GM23248 (cell line): Measurements from ENCODE around the gene KDM1B. TPM values are rescaled to one million over a fixed set of nuclear protein-coding genes. Genes with fewer than 3 reads are reported as not detected.
"Not testable (repeated sequence)": the region's sequence is repeated elsewhere in the genome, so short reads cannot be mapped to it uniquely, and the experiment has no call there.

Experiments used
- DNase-seq: peaks from one replicate; pipeline ENCODE4 v3.0.0-alpha.2; 2015
- H2AFZ ChIP-seq: fragments of 200-600 bp; sonication (generic); 2 replicates; pipeline ENCODE4 v1.6.1; 2016; ENCODE audit warnings: antibody characterized with exemption
- H3F3A ChIP-seq: fragments of 200-600 bp; sonication (generic); 2 replicates; pipeline ENCODE4 v1.6.1; 2016; ENCODE audit warnings: mild to moderate bottlenecking, antibody characterized with exemption, mixed run types; ENCODE audit not compliant: insufficient read depth
- H3K27ac ChIP-seq: fragments of 200-600 bp; sonication (generic); 2 replicates; pipeline ENCODE4 v1.5.1; 2016; ENCODE audit warnings: mild to moderate bottlenecking
- H3K27me3 ChIP-seq: fragments of 200-600 bp; sonication (generic); replicated peaks from 2 replicates; pipeline ENCODE4 v1.6.1; 2016; ENCODE audit warnings: mild to moderate bottlenecking; ENCODE audit not compliant: insufficient read depth
- H3K36me3 ChIP-seq: fragments of 200-600 bp; sonication (generic); 2 replicates; pipeline ENCODE4 v1.6.1; 2016; ENCODE audit warnings: low read depth, mild to moderate bottlenecking
- H3K4me1 ChIP-seq: fragments of 200-600 bp; sonication (generic); 2 replicates; pipeline ENCODE4 v1.6.1; 2016; ENCODE audit warnings: mild to moderate bottlenecking; ENCODE audit not compliant: insufficient read depth
- H3K4me2 ChIP-seq: fragments of 200-600 bp; sonication (generic); one replicate; pipeline ENCODE4 v1.6.1; 2016; ENCODE audit warnings: mild to moderate bottlenecking; ENCODE audit not compliant: unreplicated experiment
- H3K4me3 ChIP-seq: fragments of 200-600 bp; sonication (generic); 2 replicates; pipeline ENCODE4 v1.5.1; 2016; ENCODE audit warnings: mild to moderate bottlenecking
- H3K79me2 ChIP-seq: fragments of 200-600 bp; sonication (generic); 2 replicates; pipeline ENCODE4 v1.6.1; 2016; ENCODE audit warnings: mild to moderate bottlenecking; ENCODE audit not compliant: insufficient read depth
- H3K9ac ChIP-seq: fragments of 200-600 bp; sonication (generic); 2 replicates; pipeline ENCODE4 v1.6.1; 2016; ENCODE audit warnings: mild to moderate bottlenecking
- H3K9me2 ChIP-seq: fragments of 200-600 bp; sonication (generic); 2 replicates; pipeline ENCODE4 v1.6.1; 2016; ENCODE audit warnings: mixed run types, mild to moderate bottlenecking, moderate library complexity; ENCODE audit not compliant: insufficient read depth
- H3K9me3 ChIP-seq: fragments of 200-600 bp; sonication (generic); one replicate; pipeline ENCODE4 v1.6.1; 2017; ENCODE audit warnings: low read depth
- H4K20me1 ChIP-seq: fragments of 200-600 bp; sonication (generic); 2 replicates; pipeline ENCODE4 v1.6.0; 2016; ENCODE audit not compliant: insufficient read depth
- EZH2 ChIP-seq: fragments of 200-600 bp; sonication (generic); IDR thresholded peaks from 2 replicates; pipeline ENCODE4 v1.6.1; 2018; ENCODE audit warnings: antibody characterized with exemption, mild to moderate bottlenecking; ENCODE audit not compliant: insufficient read depth, poor library complexity, severe bottlenecking
- EZH2phosphoT487 ChIP-seq: fragments of 200-600 bp; sonication (generic); IDR thresholded peaks from 2 replicates; pipeline ENCODE4 v1.6.1; 2018; ENCODE audit warnings: antibody characterized with exemption, moderate library complexity, mild to moderate bottlenecking, low read depth; ENCODE audit not compliant: insufficient read depth
- WGBS, 2 experiments: methylation state at CpG; one replicate each; pipeline ENCODE4 v1.1.6; 2015 to 2017; ENCODE audit warnings: low lambda C conversion rate in 2 of 2, low coverage in 1 of 2; ENCODE audit errors: missing lambda C conversion rate in 2 of 2; 5-methylcytosine and 5-hydroxymethylcytosine counted together
- in situ Hi-C: fragments of 300-500 bp; cut with MboI; formaldehyde crosslinking; loops from 2 replicates; pipeline ENCODE4 v1.15.0; 2020
- polyA plus RNA-seq: library from polyadenylated mRNA; unstranded; fragments of >200 nt; fragmentation: Nextera tagmentation; extraction: Ambion mirVana; gene quantifications from 2 replicates; pipeline ENCODE4 v1.2.1, GENCODE V29; 2016
- total RNA-seq: library from RNA; depleted of rRNA; stranded (reverse); fragments of >200 nt; shearing (Covaris generic); gene quantifications from 2 replicates; pipeline ENCODE4 v1.2.3, GENCODE V29; 2014

The KDM1B gene
- total and polyA plus RNA-seq, 2 experiments from 2014 or later = 10.2 to 16.0 TPM

DNA sequence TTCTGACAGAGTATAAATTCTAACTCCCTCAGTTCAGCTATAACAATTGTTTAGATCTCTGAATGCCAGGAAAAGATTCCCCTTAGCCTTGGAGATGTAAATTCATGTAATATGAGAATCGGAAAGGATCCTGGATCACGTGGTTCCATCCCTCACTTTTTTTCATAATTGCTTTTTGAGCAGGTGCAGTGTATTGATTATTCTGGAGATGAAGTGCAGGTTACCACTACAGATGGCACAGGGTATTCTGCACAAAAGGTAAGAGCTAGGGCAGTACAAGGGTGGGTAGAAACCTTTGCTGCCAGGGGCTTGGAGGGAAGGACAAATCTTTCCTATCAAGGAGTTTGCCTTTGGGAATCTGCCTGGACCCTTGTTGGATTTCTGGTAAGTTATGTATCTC, 52.7 kb downstream of the KDM1B start:
- Histone ChIP-seq H3K4me2 (no peak overlapping the region), H3K36me3 (no peaks in the 10 kb centered on the region; the same call in 1 of the 2 replicates), H3K9me3 (no peaks in the 10 kb centered on the region), H3F3A (no peaks in the 10 kb centered on the region), H3K27me3 (no peaks in the 10 kb centered on the region), H4K20me1 (no peaks in the 10 kb centered on the region), H3K27ac (no peak overlapping the region), H3K9me2 (no peaks in the 10 kb centered on the region), H2AFZ (no peak overlapping the region), H3K9ac (no peak overlapping the region), H3K79me2 (no peaks in the 10 kb centered on the region), H3K4me1 (peaks cover 6% of the 10 kb centered on the region; the same call in 1 of the 2 replicates), H3K4me3 (no peak overlapping the region)
- 51 to 65% methylated on average over 2 of the region's 2 CpGs for WGBS, 2 experiments
- DNase-seq = no peak
- no peak for TF ChIP-seq EZH2phosphoT487
- no peak for TF ChIP-seq EZH2
- in situ Hi-C loops = no loop called here

DNA sequence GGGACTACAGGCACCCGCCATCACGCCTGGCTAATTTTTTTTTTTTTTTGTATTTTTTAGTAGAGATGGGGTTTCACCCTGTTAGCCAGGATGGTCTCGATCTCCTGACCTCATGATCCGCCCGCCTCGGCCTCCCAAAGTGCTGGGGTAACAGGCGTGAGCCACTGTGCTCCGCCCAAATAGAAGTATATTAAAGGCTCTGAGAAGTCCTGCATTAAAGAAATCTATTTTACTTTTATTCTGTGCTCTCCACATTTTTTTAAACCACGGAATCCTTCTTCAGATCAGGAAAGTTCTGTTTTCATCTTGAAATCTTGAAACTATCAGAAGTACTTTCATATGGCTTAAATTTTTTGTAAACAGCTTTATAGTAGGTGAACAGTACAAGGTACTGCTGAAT, 53.6 kb downstream of the KDM1B start:
- H4K20me1 ChIP-seq, H3K36me3 ChIP-seq, H3K9ac ChIP-seq, H3K27me3 ChIP-seq, H3K9me3 ChIP-seq, DNase-seq, H2AFZ ChIP-seq, H3F3A ChIP-seq, H3K27ac ChIP-seq, H3K4me2 ChIP-seq, in situ Hi-C loops, H3K4me3 ChIP-seq, H3K9me2 ChIP-seq, H3K79me2 ChIP-seq, H3K4me1 ChIP-seq: not testable (repeated sequence)
- WGBS, 2 experiments = 97 to 99% methylated on average over 9 of the region's 9 CpGs

DNA sequence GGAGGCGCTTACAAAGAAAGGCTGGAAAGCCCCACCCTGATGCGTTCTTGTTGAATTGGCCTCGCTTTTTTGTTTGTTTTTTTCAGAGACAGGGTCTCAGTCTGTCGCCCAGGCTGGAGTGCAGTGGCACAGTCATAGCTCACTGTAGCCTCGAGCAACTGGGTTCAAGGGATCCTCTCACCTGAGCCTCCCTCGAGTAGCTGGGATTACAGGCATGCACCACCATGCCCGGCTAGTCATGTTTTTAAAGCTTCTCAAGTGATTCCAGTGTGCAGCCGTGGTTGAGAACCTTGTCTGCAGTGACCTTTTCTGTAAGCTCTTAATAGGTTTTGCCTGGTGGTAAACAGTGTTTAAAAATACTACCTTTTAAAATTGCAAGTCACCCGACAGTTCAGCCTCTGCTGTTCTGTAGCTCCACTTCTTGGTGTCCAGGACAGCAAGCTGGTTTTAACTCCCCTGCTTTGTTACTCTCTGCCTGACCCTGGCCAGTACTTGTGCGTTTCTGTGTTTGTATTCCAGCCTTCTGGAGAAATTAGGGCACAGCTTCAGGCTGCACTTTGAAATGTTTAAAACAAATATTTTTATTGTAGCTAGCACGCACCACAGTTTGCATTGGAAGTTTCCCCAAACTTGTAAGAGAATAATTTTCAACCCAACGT, 54.4 kb downstream of the KDM1B start:
- in situ Hi-C loops = no loop called here
- no peak for DNase-seq
- WGBS, 2 experiments = 94 to 96% methylated on average over 12 of the region's 12 CpGs

DNA sequence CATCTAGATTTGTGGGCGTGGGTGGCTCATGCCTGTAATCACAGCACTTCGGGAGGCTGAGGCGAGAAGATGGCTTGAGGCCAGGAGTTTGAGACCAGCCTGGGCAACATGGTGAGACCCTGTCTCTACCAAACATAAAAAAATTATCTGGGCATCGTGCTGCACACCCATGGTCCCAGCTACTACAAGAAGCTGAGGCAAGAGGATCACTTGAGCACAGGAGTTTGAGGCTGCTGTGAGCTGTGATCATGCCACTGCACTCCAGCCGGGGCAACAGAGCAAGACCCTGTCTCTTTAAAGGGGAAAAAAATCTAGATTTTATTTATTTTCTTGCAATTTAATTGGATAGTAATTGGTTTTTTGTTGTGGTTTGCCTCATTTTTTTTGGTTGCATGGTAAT, 55.5 kb downstream of the KDM1B start:
- Histone ChIP-seq H3K27ac (no peak overlapping the region), H3K36me3 (no peaks in the 10 kb centered on the region), H3K4me1 (no peaks in the 10 kb centered on the region), H3F3A (no peaks in the 10 kb centered on the region; the same call in 1 of the 2 replicates), H3K9me2 (no peaks in the 10 kb centered on the region), H2AFZ (no peak overlapping the region), H3K9me3 (no peaks in the 10 kb centered on the region), H3K4me2 (no peak overlapping the region), H3K79me2 (no peaks in the 10 kb centered on the region), H3K4me3 (no peak overlapping the region), H3K9ac (no peak overlapping the region), H4K20me1 (no peaks in the 10 kb centered on the region), H3K27me3 (no peaks in the 10 kb centered on the region)
- WGBS, 2 experiments = 78 to 91% methylated on average over 5 of the region's 5 CpGs
- DNase-seq = no peak
- in situ Hi-C loops = no loop called here
- TF ChIP-seq EZH2phosphoT487 = no peak
- TF ChIP-seq EZH2 = no peak

More for the DNA sequence above, 54.4 kb downstream of the KDM1B start:
- Histone ChIP-seq H3K27me3 (no peaks in the 10 kb centered on the region), H3K79me2 (no peaks in the 10 kb centered on the region), H3F3A (no peaks in the 10 kb centered on the region), H4K20me1 (no peaks in the 10 kb centered on the region), H3K9ac (no peak overlapping the region), H3K4me3 (no peak overlapping the region), H3K27ac (no peak overlapping the region), H3K4me1 (no peaks in the 10 kb centered on the region), H3K9me2 (no peaks in the 10 kb centered on the region), H3K36me3 (no peaks in the 10 kb centered on the region), H3K4me2 (no peak overlapping the region), H3K9me3 (no peaks in the 10 kb centered on the region), H2AFZ (no peak overlapping the region)
- TF ChIP-seq EZH2phosphoT487 (no peak), EZH2 (no peak)

DNA sequence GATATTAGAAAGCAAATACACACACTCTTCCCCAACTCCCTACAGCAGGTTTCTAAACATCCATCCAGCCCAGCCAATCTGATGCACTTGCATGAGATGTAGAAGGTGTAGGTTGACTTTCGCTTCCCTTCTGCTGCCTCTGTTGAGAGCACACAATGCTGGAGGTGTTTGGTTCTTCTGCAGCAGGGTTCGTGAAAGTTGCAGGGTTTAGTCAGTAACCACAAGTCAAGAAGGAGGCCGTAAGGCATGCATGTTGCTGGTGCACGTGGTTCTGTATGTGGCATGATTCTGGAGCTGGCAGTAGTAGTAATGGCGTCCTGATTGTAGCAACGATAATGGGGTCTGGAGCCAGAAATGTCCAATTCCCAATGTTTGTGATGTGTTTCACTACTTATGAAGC, 56.1 kb downstream of the KDM1B start:
- in situ Hi-C loops = no loop called here
- no peak for DNase-seq
- TF ChIP-seq EZH2 (no peak), EZH2phosphoT487 (no peak)
- Histone ChIP-seq H3K4me3 (no peak overlapping the region), H3K9me3 (no peaks in the 10 kb centered on the region), H3K36me3 (no peaks in the 10 kb centered on the region), H3K9ac (no peak overlapping the region), H4K20me1 (no peaks in the 10 kb centered on the region), H3K9me2 (no peaks in the 10 kb centered on the region), H3K27ac (no peak overlapping the region), H3K4me2 (no peak overlapping the region), H2AFZ (no peak overlapping the region), H3F3A (no peaks in the 10 kb centered on the region; the same call in 1 of the 2 replicates), H3K4me1 (no peaks in the 10 kb centered on the region; the same call in 1 of the 2 replicates), H3K27me3 (no peaks in the 10 kb centered on the region), H3K79me2 (no peaks in the 10 kb centered on the region)
- WGBS, 2 experiments = 97% methylated on average over 6 of the region's 6 CpGs
